ENCODE measurements around the gene STIP1. TPM values are rescaled to one million over a fixed set of nuclear protein-coding genes. Genes with fewer than 3 reads are reported as not detected.

The STIP1 gene
- total RNA-seq, 4 donors from 2014 or later = 53.5 to 100 (median 72.6) TPM

GRCh38 chr11:64204080-64204440 lies 18.1 kb downstream of the STIP1 start:
- TF ChIP-seq CTCF (IDR thresholded peaks at IDR 0.05; ENCODE audit: low read depth) = no peak

- no peak for TF ChIP-seq CTCF (IDR thresholded peaks at IDR 0.05; ENCODE audit: low read depth)
Observed at GRCh38 chr11:64204464-64204989, 18.6 kb downstream of the STIP1 start.

GRCh38 chr11:64206457-64207255 lies 20.7 kb downstream of the STIP1 start, which contains the start of gene FERMT3:
Gene FERMT3 (plus strand): TSS chr11:64206721. CDS start chr11:64207365, 644 bp downstream.
- no peak for TF ChIP-seq CTCF (IDR thresholded peaks at IDR 0.05; ENCODE audit: low read depth)

GRCh38 chr11:64207256-64208085 lies 21.5 kb downstream of the STIP1 start:
- TF ChIP-seq CTCF (IDR thresholded peaks at IDR 0.05; ENCODE audit: low read depth) = no peak

- TF ChIP-seq CTCF (IDR thresholded peaks at IDR 0.05; ENCODE audit: low read depth) = no peak
Observed at GRCh38 chr11:64208086-64208795, 22.3 kb downstream of the STIP1 start.

GRCh38 chr11:64208796-64209562 lies 23.0 kb downstream of the STIP1 start:
- no peak for TF ChIP-seq CTCF (IDR thresholded peaks at IDR 0.05; ENCODE audit: low read depth)

All from subcutaneous adipose tissue (tissue), 4 donors.